GF-D8 (cell line): ENCODE results near the gene LBX1.

ENCODE experiments used
- DNase-seq: peaks from one replicate; lab custom pipeline; 2025; lab: John Stamatoyannopoulos, UW

Gene LBX1

DNA sequence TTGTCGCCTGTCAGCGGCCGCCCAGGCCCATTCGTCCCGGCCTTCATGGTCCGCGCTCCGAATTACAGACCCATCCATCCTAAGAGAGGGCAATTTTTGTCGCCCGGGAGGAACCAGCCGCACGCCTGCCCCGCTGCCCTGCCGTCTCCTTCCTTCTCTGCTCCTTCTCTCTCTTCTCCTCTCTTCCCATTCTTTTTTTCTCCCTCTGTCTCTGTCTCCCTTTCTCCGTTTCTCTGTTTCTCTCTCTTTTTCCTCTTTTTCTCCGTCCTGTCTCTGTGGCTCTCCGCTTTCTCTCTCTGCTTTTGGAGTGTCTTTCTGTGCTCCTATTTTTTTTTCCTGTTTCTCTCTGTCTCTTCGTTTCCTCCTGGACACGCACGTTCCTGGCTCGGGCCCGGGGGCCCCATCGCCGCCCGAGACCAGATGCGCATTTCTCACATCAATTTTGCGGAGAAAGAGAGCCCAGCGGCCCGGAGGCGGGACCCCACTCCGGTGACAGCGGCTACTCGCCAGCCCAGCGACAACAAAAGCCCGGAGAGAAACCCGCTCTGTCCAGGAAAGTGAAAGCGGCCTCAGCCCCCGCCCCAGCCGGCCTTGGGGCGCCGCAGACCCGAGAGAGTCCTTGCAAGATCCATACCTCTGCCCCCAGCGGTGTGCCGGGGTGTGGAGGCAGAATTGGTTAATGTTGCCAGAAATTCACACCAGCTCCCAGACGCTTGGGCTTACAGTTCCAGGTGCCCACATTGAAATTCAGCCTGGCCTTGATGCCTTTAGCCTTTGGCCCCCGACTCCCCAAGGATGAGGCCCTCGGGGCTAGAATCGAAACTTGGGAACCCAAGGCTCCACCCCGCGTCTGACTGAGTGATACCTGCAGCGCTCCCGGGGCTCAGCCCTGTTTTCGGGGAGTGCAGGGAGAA, 4.1 kb downstream of the LBX1 start:
- DNase-seq, result no peak

- no peak for DNase-seq
These were observed 5.0 kb downstream of the LBX1 start for GRCh38 chr10:101224060-101224909.

- DNase-seq, result no peak
These were observed 5.8 kb downstream of the LBX1 start for GRCh38 chr10:101223274-101224059.

DNA sequence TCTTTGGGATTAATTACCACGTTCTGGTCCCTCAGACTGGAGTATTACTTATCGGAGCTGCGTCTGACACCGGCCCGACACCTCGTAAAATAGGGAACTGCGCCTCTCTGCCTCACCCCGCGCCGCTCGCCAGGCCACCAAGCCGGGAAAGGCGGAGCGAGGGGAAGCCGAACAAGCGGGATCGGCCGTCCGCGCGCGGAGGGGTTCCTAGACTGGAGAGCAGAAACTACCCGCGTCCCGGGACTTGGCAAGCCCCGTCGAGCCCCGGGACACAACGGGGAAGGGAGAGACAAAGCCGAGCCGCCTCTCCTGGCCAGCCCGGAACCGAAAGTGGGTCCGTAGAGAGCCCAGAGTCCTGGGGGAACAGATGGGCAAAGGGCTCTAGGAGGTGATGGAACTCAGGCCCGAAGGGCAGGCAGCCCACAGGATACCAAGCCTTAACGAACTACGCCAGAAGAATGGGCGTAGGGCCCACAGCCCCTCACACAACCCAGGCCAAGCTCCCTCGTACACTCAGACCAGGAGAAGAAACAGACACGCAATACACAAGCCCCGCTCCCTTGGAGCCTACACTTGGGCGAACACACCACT, 6.5 kb downstream of the LBX1 start:
- DNase-seq, result no peak

- no peak for DNase-seq
These were observed 7.2 kb downstream of the LBX1 start for GRCh38 chr10:101221963-101222531.

GRCh38 chr10:101221549-101221948, 7.7 kb downstream of the LBX1 start:
- no peak for DNase-seq

DNA sequence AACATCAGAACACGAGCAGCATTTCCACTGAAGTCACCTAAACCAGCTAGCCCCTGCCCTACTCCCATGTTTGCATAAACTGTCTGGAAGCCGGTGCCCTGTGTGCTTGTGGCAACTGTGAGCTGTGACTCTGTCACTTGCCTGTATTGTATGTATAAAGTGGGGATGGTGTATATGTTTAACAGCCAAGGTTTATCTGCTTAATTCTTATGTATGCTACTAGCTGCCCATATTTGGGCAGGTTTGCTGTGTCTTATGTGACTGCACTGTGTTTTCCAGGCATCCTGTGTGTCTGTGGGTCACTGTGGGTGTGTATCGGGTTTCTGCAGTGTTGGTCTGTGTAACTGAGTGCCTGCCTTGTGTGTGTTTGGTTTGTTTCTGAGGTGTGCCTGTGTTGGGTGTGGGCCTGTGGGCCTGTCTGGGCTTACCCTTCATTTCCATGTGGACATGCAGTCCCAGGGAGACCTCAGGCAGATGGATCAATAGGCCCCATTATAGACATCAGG, 9.3 kb downstream of the LBX1 start:
- no peak for DNase-seq

- DNase-seq, result no peak
These were observed 9.9 kb downstream of the LBX1 start for GRCh38 chr10:101219139-101219945.

DNA sequence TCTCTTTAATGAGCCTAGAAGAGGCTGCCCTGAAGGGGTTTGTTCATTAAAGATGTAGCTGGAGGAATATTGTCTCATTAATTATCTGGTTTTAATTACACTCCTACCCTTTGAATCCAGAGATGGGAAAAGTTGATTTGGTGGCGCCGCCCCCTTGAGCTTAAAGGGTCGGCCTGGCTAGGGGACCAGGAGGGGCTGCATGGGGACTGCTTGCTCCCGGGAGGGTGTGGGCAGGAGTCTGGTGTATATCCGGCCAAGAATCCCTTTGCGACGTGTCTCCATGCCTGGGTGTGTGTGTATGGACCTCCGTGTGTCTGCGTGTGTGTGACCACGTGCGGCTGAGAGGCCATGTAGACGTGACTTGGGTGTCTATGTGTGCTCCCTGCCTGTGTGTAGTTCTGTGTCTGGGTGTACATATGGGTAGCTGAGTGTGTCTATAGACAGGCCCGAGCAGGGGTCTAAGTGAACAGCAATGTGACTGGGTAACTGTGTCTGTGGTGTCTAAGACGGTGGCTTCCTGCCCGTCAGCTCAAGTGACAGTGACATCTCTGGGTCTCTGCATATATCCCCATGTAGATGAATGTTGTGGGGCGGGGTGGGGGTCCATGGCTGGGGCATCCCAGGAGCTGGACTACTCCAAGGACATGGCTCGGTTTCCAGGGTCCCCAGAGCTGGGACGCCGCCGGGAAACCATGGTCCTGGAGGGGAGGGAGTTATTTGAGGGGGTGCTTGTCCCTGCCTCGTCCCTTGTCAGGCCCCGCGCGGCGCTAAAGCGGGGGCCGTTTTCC, 10.7 kb downstream of the LBX1 start:
- no peak for DNase-seq

- DNase-seq, result no peak
These were observed 11.6 kb downstream of the LBX1 start for GRCh38 chr10:101217450-101218281.

GRCh38 chr10:101217044-101217425, 12.2 kb downstream of the LBX1 start:
- DNase-seq, result no peak

GRCh38 chr10:101216207-101217043, 12.8 kb downstream of the LBX1 start:
- no peak for DNase-seq

DNA sequence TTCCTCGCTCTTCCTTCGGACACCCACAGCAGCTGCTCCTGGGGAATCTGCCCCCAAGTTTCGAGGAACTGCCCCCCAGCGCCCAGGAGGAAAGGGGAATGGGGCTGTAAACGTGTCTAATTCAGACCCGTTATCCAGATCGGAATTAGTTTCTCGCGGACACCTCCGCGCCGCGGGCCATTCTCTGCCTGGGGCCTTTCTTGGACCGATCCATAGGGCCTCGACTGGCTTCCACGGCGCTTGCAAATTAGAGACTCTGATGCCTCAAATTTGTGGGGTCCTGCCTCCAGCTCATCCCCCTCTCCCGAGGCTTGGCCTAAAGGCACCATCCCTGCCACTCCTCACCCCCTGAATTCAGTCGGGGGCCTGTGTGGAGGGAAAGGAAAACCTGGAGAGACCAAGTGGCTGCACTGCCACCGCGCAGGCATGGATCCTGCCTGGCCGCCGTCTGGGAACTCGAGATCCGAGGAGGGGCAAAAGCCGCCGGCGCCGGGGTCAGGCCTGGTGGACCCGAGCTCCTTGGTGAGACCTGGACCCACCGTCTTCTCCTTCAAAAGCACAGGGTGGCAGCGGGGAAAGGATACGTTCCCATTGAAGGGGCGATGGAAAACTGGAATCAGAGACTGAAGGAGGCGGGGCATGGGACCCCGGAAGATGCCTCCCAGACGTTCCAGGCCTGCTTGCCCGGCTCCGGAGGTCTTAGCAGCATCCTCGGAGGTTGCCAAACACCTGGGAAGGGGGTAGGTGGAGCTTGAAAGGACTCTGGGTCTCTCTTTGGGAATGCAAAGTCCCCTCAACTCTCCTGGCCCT, 13.7 kb downstream of the LBX1 start:
- no peak for DNase-seq

- DNase-seq, result no peak
These were observed 14.5 kb downstream of the LBX1 start for GRCh38 chr10:101214446-101215396.

GRCh38 chr10:101208543-101208942, 20.7 kb downstream of the LBX1 start:
- DNase-seq, result no peak

DNA sequence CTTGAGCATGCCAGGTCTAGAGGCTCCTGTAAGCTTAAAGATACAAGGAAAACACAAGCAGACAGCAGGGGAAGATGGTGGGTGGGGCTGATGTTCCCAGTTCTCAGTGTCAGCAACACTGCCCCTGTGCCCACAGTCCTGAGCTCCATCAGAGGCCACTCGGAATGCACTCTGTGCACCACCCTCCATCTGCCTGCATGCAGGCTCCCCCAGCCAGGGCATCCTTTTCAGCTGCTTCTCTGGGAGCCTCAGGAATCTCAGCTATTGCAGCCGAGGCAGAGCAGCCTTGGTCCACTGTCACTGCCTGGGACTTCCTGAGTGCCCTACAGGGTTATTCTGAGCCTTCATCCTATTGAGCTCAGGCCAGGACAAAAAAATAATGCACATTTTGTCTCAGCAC, 22.2 kb downstream of the LBX1 start:
- no peak for DNase-seq
